ENCODE results near the gene COX6A1.
A peak's percentile ranks its signal among the peaks of the same experiment; 100 is the strongest.
"Not testable (repeated sequence)": the region's sequence is repeated elsewhere in the genome, so short reads cannot be mapped to it uniquely, and the experiment has no call there.

COX6A1 gene

DNA sequence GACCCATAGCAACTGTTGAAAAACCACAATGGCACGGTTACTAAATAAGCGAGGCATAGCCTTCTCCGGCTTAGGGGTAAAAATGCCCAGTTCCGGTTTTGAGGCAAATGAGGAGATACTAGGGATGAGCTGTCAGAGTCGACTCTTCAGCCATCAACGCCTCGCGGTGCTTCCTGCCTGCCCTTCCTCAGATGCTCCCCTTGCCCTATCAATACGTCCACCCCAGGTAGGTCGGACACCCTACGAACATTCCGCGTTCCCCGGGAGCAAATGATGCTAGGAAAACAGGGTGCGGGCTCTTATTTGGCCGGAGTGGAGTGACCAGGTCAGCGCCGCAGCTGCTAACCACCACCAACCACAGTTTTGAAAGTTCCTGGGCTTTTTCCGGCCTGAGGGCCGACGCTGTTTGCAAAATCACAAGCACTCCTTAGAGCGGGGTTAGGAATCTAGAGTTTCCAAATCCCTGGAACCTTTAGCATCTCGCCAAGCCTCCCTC lies 30.5 kb downstream of the COX6A1 start:
- DNase-seq (ENCODE audit: low spot score): peak; percentile 12

GRCh38 chr12:120468821-120469449 lies 31.0 kb downstream of the COX6A1 start:
- DNase-seq (ENCODE audit: low spot score): peak; percentile 34

GRCh38 chr12:120469450-120470149 lies 31.7 kb downstream of the COX6A1 start, which contains the start of gene SRSF9:
TSS of gene SRSF9 (minus strand) at chr12:120469748. CDS start at chr12:120469609, 139 bp downstream.
- DNase-seq (ENCODE audit: low spot score): peak; percentile 94

DNA sequence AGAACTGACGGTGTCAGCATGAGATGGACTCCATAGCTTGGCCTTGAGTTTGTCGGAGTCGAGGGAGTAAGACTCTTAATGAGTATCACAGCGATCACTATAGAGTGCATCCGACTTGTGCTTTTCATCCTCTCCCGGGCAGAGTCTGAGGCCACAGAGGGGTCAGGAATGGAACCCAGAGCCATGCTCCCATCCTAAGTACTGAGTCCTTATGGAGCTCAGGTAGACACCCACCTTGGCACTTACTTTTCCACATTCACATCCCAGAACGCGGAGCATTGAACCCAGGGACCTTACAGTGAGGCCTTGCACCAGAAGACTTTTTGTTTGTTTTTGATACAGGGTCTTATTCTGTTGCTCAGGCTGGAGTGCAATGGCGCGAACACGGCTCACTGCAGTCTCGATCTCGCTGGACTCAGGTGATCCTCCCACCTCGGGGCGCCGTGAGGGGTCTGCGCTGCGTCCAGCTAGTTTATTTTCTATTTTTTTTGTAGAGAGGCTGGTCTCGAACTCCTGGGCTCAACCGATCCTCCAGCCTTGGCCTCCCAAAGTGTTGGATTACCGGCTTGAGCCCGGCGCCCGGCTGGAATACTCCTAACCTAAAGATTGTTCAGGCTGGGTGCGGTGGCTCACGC lies 32.4 kb downstream of the COX6A1 start:
- DNase-seq (ENCODE audit: low spot score): no peak

GRCh38 chr12:120472521-120472920 lies 34.6 kb downstream of the COX6A1 start:
- no peak for DNase-seq (ENCODE audit: low spot score)

DNA sequence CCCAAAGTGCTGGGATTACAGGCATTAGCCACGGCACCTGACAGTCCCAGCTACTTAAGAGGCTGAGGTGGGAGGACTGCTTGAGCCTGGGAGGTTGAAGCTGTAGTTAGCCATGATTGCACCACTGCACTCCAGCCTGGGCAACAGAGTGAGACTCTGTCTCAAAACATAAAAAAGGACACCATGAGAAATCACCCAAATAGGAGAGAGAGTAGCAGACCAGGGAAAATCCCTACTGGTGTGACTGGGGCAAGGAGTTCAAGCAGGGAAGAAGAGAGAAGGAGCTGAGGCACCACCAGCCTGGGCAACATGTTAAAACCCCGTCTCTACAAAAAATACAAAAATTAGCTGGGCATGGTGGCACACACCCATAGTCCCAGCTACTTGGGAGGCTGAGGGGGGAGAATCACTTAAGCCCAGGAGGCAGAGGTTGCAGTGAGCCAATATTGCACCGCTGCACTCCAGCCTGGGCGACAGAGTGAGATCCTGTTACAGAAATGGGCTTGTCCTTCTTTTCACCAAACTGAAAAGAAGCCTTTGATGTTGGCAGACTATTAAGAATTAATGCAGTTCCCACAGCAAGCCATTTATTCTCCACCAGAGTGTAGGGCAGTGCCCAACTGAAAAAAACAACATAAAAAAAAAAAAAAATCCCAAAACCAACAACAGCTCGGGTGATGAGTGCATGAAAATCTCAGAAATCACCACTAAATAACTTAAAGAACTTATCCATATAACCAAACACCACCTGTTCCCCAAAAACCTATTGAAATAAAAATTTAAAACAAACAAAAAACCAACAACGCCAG lies 36.1 kb downstream of the COX6A1 start:
- no peak for DNase-seq (ENCODE audit: low spot score)

DNA sequence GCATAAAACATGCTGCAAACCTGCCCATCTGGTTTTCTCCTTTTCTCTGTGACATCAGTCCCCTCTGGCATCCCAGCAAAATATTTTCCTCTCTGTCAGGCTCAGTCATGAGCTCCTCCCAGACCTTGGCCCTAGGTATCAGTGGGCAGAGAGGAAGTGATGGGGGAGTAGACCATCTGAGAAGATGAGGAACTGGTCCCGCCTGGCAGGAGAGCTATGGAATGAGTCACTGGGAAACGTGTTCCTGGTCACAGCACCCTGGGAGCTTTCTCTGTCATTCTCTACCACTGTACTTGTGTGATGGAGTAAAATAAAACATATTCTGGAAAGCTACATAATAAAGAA lies 36.7 kb downstream of the COX6A1 start:
- no peak for DNase-seq (ENCODE audit: low spot score)

DNA sequence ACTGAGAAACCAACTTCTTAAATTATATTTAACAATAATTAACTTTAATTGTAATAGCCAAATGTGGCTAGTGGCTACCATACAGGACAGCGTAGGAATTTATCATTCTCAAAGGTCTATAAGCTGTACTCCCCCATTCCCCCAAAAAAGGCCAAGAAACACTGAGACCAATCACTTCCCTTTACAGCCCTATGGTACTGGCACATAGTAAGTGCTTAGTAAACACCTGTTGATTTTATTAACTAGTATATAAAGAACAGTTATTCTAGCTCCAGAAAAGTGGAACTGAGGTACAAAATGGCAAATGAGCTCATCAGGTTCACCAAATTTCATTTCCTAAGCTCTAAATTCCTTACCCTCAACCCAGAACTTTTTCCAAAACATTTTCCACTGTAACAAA lies 37.7 kb downstream of the COX6A1 start:
- DNase-seq (ENCODE audit: low spot score): no peak

DNA sequence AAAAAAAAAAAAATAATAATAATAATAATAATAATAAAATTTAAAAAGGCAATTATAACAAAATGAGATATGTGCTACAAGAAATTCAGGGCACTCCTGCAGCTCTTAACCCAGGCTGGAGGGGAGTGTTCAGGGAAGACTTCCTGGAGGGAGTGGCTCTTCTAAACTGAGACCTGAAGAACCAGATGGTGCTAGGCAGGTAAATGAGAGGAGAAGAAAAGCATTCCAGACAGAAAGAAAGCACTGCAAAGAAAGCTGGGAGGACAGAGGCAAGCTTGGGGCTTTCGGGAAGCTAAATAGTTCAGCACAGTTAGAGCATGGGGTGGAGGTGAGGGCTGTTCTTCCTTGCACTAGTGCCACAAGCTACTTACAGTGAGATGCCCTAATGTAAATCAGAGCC lies 41.5 kb downstream of the COX6A1 start:
- DNase-seq (ENCODE audit: low spot score): no peak

GRCh38 chr12:120480211-120480610 lies 42.3 kb downstream of the COX6A1 start:
- no peak for DNase-seq (ENCODE audit: low spot score)

DNA sequence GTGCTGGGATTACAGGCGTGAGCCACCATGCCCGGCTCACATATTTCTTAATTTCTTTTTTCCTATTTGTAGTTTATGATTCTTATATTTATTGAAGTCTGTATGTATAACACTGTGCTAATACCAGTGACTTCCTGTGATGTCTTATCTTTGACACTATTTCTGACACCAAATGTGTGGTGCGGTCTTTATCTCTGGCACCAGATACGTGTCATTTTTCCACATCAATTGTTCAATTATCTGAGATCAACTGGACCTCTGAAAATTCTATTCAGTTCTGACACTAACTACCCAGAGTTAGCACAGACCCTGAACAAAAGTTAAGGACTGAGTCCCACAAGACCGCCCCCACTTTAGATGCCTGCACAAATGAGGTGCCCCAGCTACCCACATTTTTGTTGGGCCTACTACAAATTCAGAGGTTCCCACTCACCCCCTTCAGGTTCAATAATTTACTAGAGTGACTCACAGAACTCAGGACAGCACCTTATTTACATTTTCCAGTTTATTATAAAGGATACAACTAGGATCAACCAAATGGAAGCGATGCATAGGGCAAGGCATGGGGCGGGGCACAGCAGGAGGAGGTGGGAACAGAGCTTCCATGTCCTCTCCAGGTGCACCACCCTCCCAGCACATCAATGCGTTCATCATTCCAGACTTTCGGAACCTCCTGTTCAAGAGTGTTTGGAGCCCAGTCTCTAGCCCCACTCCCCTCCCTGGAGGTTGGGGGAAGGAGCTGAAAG lies 43.3 kb downstream of the COX6A1 start:
- no peak for DNase-seq (ENCODE audit: low spot score)

- no peak for DNase-seq (ENCODE audit: low spot score)
Measured at GRCh38 chr12:120483621-120484020, 45.7 kb downstream of the COX6A1 start.

DNA sequence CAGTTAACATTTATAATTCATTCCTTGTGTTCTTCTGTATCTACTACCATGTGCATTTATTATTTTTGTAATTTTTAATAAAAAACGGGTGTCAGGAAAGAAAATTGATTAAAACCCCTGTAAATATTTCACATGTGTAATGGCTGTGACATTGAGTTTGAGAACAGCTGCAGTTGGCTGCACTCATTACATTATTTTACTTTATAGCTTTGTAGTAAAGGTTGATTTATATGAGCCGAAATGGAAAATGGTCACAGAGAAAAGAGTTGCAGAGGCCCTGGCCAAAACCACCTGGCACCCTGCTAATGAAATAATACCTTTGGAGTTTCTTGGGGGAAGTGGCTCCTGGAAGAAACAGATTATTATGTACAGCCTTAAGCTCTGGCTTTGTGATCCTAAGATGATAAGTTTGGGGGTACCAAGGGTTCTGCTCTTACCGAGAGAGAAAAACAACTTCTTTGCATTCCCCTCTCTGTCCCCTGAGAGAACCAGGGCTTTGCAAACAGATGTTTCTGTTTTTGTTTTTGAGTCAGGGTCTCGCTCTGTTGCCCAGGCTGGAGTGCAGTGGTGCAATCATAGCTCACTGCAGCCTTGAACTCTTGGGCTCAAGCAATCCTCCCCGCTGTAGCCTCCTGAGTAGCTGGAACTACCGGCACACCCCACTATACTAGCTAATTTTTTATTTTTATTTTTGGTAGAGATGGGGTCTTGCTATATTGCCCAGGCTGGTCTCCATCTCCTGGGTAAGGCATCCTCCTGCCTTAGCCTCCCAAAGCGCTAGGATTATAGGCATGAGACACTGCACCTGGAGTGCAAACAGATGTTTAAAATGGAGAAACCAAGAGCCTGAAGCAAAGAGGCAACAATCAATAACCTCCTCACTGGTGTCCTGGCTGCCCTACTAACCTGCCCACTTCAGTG lies 48.3 kb downstream of the COX6A1 start:
- DNase-seq (ENCODE audit: low spot score): no peak

DNA sequence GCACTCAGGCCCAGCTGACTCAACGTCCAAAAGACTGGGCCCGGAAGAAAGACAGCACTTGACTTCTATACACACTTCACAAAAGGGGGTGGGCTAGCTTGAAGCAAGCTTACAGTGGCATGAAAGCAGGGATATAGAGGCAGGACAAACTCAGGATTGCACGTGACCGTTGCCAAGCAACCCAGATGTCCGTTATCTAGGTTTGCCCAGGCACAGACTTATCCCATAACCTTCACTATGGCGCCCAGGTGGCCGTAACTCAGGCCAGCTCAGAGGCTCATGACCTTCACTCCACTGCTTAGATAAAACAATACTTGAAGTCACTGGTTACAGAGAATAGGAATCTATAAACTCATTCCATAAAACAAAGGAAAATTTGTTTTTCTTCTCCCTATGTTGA lies 49.6 kb downstream of the COX6A1 start:
- DNase-seq (ENCODE audit: low spot score): not testable (repeated sequence)

GRCh38 chr12:120488057-120488640 lies 50.2 kb downstream of the COX6A1 start:
- DNase-seq (ENCODE audit: low spot score): no peak

DNA sequence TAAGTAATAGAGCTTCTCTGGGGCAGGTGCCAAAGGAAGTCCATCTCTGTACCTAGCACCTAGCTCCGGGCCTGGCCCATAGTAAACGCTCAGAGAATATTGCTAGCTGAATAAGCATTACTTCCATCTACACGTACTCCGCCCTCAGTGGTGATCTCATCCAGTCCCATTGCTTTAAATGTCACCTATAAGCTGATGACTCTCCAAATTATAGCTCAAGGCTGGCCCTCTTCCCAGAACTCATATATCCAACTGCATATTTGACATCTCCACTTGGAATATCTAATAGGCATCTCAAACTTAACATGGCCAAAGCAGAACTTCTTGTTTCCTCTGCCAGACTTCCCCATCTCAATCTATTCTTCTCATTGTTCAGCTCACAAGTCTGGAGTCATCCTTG lies 51.1 kb downstream of the COX6A1 start:
- no peak for DNase-seq (ENCODE audit: low spot score)

DNA sequence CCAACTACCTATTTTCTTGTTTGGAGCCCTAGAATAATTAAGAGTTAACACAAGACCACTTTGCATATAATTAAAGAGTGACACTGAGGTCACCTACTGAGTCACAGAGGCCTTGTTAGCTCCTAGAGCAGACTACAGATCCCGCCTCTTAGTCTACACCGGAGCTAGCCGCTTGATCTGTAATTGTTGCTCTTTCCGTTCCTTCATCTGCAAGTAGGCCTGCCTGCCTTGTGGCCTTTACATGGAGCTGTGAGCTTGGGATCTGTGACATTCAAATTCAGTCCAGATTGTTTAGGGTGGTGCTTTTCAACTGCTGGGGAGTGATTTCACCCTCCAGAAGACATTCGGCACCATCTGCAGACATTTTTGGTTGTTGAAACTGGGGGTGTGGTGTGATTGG lies 52.4 kb downstream of the COX6A1 start:
- no peak for DNase-seq (ENCODE audit: low spot score)

Data from HuH-7 (cell line).